Hepatocyte (in vitro differentiated cells): Measurements from ENCODE around the gene TBC1D5.

Experiments used
- EZH2phosphoT487 ChIP-seq: fragments of 200-600 bp; sonication (generic); IDR thresholded peaks from one replicate; pipeline ENCODE4 v1.6.1; 2018; ENCODE audit warnings: antibody characterized with exemption, mild to moderate bottlenecking, low read depth, moderate library complexity; ENCODE audit not compliant: unreplicated experiment, severe bottlenecking
- TF ChIP-seq, protein P1 (sequence below): fragments of 200-600 bp; sonication (generic); IDR thresholded peaks from 2 replicates; pipeline ENCODE4 v1.5.1; 2016; ENCODE audit warnings: antibody characterized with exemption, mild to moderate bottlenecking; ENCODE audit not compliant: poor library complexity

DNA sequence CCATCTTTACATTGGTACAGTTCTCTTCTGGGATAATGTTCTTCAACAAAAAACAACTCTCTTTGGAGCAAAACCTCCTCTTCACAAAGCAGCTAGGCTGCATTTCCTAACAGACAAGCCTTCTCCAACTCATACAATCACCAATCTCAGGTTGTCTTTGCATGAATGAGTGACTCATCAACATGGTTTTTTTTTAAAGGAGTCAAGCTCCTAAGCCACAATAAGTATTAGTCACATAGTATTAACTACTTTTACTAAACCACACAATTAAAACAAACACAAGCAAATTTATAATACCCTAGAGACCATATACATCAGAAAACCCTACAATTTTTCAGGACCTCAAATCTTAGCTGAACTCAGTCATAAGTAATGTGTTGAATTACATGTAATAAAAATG is 137.4 kb downstream of the TBC1D5 start:
- TF ChIP-seq, protein P1, sequence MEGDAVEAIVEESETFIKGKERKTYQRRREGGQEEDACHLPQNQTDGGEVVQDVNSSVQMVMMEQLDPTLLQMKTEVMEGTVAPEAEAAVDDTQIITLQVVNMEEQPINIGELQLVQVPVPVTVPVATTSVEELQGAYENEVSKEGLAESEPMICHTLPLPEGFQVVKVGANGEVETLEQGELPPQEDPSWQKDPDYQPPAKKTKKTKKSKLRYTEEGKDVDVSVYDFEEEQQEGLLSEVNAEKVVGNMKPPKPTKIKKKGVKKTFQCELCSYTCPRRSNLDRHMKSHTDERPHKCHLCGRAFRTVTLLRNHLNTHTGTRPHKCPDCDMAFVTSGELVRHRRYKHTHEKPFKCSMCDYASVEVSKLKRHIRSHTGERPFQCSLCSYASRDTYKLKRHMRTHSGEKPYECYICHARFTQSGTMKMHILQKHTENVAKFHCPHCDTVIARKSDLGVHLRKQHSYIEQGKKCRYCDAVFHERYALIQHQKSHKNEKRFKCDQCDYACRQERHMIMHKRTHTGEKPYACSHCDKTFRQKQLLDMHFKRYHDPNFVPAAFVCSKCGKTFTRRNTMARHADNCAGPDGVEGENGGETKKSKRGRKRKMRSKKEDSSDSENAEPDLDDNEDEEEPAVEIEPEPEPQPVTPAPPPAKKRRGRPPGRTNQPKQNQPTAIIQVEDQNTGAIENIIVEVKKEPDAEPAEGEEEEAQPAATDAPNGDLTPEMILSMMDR: no peak
- no peak for TF ChIP-seq EZH2phosphoT487
